Neural cell (in vitro differentiated cells): Measurements from ENCODE around the gene LRMDA. TPM values are rescaled to one million over a fixed set of nuclear protein-coding genes. Genes with fewer than 3 reads are reported as not detected.

ENCODE experiments used
- H2AFZ ChIP-seq: fragments of 200-600, 300-800 bp; sonication (generic), shearing (Covaris generic); 2 replicates; pipeline ENCODE4 v1.6.0; 2014; ENCODE audit warnings: low read depth, mild to moderate bottlenecking, antibody characterized with exemption, low read length, moderate library complexity
- H3F3A ChIP-seq: fragments of 200-600 bp; shearing (Covaris generic); 2 replicates; pipeline ENCODE4 v1.6.1; 2016; ENCODE audit warnings: mild to moderate bottlenecking, moderate library complexity, mixed read lengths, antibody characterized with exemption, low read length; ENCODE audit not compliant: insufficient read depth, poor library complexity, severe bottlenecking
- H3K27ac ChIP-seq: fragments of 200-600, 300-800 bp; sonication (generic), shearing (Covaris generic); 2 replicates; pipeline ENCODE4 v1.5.1; 2014; ENCODE audit warnings: mild to moderate bottlenecking, low read length, moderate library complexity
- H3K27me3 ChIP-seq: fragments of 300-800, 200-600 bp; sonication (generic), shearing (Covaris generic); 2 replicates; pipeline ENCODE4 v1.6.0; 2014; ENCODE audit warnings: mild to moderate bottlenecking, low read depth, low read length, moderate library complexity; ENCODE audit not compliant: insufficient read depth
- H3K36me3 ChIP-seq: fragments of 300-800, 200-600 bp; sonication (generic), shearing (Covaris generic); 2 replicates; pipeline ENCODE4 v1.5.1; 2014; ENCODE audit warnings: mild to moderate bottlenecking, antibody characterized with exemption, low read length, moderate library complexity; ENCODE audit not compliant: insufficient read depth
- H3K4me2 ChIP-seq: fragments of 300-800, 200-600 bp; sonication (generic), shearing (Covaris generic); 2 replicates; pipeline ENCODE4 v1.6.0; 2014; ENCODE audit warnings: mild to moderate bottlenecking, low read length
- H3K4me3 ChIP-seq: fragments of 300-800, 200-600 bp; sonication (generic), shearing (Covaris generic); 2 replicates; pipeline ENCODE4 v1.5.1; 2014; ENCODE audit warnings: mild to moderate bottlenecking, low read length, moderate library complexity
- H3K79me2 ChIP-seq: fragments of 200-600 bp; shearing (Covaris generic); replicated peaks from 2 replicates; pipeline ENCODE4 v1.6.0; 2014; ENCODE audit warnings: mild to moderate bottlenecking, low read length, moderate library complexity; ENCODE audit not compliant: insufficient read depth
- H3K9ac ChIP-seq: fragments of 300-800, 200-600 bp; sonication (generic), shearing (Covaris generic); 2 replicates; pipeline ENCODE4 v1.6.1; 2016; ENCODE audit warnings: mild to moderate bottlenecking, low read length, mixed read lengths
- H3K9me2 ChIP-seq: fragments of 200-600 bp; shearing (Covaris generic); 2 replicates; pipeline ENCODE4 v1.6.1; 2016; ENCODE audit warnings: mild to moderate bottlenecking, low read length, mixed read lengths; ENCODE audit not compliant: insufficient read depth
- H3K9me3 ChIP-seq: fragments of 200-600, 300-800 bp; sonication (generic), shearing (Covaris generic); 2 replicates; pipeline ENCODE4 v1.6.1; 2016; ENCODE audit warnings: mild to moderate bottlenecking, mixed run types, low read length, moderate library complexity, mixed read lengths
- H4K20me1 ChIP-seq: fragments of 200-600 bp; shearing (Covaris generic); 2 replicates; pipeline ENCODE4 v1.6.1; 2016; ENCODE audit warnings: mild to moderate bottlenecking, mixed run types; ENCODE audit not compliant: insufficient read depth
- EP300 ChIP-seq: fragments of 450-650 bp; conservative IDR thresholded peaks from 2 replicates; pipeline ENCODE4 v1.6.1; 2014; ENCODE audit warnings: antibody characterized with exemption, mild to moderate bottlenecking, moderate library complexity; ENCODE audit not compliant: poor library complexity, severe bottlenecking
- EZH2 ChIP-seq: fragments of 200-600, 300-800 bp; shearing (Covaris generic), sonication (generic); IDR thresholded peaks from 2 replicates; pipeline ENCODE4 v1.6.1; 2014; ENCODE audit warnings: antibody characterized with exemption, low read length, borderline replicate concordance, mild to moderate bottlenecking; ENCODE audit not compliant: insufficient read depth, poor library complexity, severe bottlenecking
- MXI1 ChIP-seq: fragments of 450-650 bp; conservative IDR thresholded peaks from 2 replicates; pipeline ENCODE4 v1.6.1; 2014; ENCODE audit warnings: antibody characterized with exemption, mild to moderate bottlenecking; ENCODE audit not compliant: poor library complexity, severe bottlenecking
- POLR2AphosphoS5 ChIP-seq: IDR thresholded peaks from 2 replicates; pipeline ENCODE4 v1.6.1; 2012
- RAD21 ChIP-seq: fragments of 450-650 bp; conservative IDR thresholded peaks from 2 replicates; pipeline ENCODE4 v1.6.1; 2014; ENCODE audit warnings: antibody characterized with exemption, mild to moderate bottlenecking, moderate library complexity
- REST ChIP-seq: IDR thresholded peaks from 2 replicates; pipeline ENCODE4 v1.6.1; 2012; ENCODE audit warnings: borderline replicate concordance
- SMC3 ChIP-seq: fragments of 450-650 bp; conservative IDR thresholded peaks from 2 replicates; pipeline ENCODE4 v1.6.1; 2014; ENCODE audit warnings: antibody characterized with exemption, mild to moderate bottlenecking, moderate library complexity; ENCODE audit not compliant: poor library complexity
- TAF1 ChIP-seq: IDR thresholded peaks from 2 replicates; pipeline ENCODE4 v1.6.1; 2012; ENCODE audit warnings: low read depth
- polyA plus RNA-seq: library from polyadenylated mRNA; depleted of rRNA; stranded (reverse); fragments of >200 nt; gene quantifications from 2 replicates; pipeline ENCODE4 v1.2.3, GENCODE V29; 2014
- TF ChIP-seq, protein P1 (sequence below): fragments of 450-650 bp; IDR thresholded peaks from 2 replicates; pipeline ENCODE4 v1.5.1; 2014; ENCODE audit warnings: antibody characterized with exemption, mild to moderate bottlenecking, moderate library complexity; ENCODE audit not compliant: poor library complexity, severe bottlenecking

The LRMDA gene
- polyA plus RNA-seq, 1 donor from 2014 or later, result 5.6 TPM

GRCh38 chr10:76085817-76086167 is 654.4 kb downstream of the LRMDA start:
- Histone ChIP-seq H3K36me3 (no peaks in the 10 kb centered on the region), H2AFZ (no peak overlapping the region), H4K20me1 (no peaks in the 10 kb centered on the region), H3F3A (no peaks in the 10 kb centered on the region), H3K27me3 (no peaks in the 10 kb centered on the region), H3K79me2 (no peaks in the 10 kb centered on the region), H3K9me2 (no peaks in the 10 kb centered on the region), H3K4me2 (no peak overlapping the region), H3K4me3 (no peak overlapping the region), H3K9me3 (no peaks in the 10 kb centered on the region), H3K27ac (no peak overlapping the region), H3K9ac (no peak overlapping the region)
- TF ChIP-seq MXI1 (no peak), EZH2 (no peak), REST (no peak), EP300 (no peak), RAD21 (no peak), TAF1 (no peak), SMC3 (no peak)
- TF ChIP-seq, protein P1, sequence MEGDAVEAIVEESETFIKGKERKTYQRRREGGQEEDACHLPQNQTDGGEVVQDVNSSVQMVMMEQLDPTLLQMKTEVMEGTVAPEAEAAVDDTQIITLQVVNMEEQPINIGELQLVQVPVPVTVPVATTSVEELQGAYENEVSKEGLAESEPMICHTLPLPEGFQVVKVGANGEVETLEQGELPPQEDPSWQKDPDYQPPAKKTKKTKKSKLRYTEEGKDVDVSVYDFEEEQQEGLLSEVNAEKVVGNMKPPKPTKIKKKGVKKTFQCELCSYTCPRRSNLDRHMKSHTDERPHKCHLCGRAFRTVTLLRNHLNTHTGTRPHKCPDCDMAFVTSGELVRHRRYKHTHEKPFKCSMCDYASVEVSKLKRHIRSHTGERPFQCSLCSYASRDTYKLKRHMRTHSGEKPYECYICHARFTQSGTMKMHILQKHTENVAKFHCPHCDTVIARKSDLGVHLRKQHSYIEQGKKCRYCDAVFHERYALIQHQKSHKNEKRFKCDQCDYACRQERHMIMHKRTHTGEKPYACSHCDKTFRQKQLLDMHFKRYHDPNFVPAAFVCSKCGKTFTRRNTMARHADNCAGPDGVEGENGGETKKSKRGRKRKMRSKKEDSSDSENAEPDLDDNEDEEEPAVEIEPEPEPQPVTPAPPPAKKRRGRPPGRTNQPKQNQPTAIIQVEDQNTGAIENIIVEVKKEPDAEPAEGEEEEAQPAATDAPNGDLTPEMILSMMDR, result no peak

GRCh38 chr10:76086170-76086760 is 654.8 kb downstream of the LRMDA start:
- H3K9me2 ChIP-seq, result no peaks in the 10 kb centered on the region
- H3F3A ChIP-seq, result no peaks in the 10 kb centered on the region
- no peaks in the 10 kb centered on the region for H3K9me3 ChIP-seq
- H3K36me3 ChIP-seq, result no peaks in the 10 kb centered on the region
- no peaks in the 10 kb centered on the region for H3K27me3 ChIP-seq
- H2AFZ ChIP-seq, result no peak overlapping the region
- no peak overlapping the region for H3K4me3 ChIP-seq
- H3K27ac ChIP-seq, result no peak overlapping the region
- H3K79me2 ChIP-seq, result no peaks in the 10 kb centered on the region
- TF ChIP-seq SMC3 (no peak), TAF1 (no peak), REST (no peak), EP300 (no peak), EZH2 (no peak), POLR2AphosphoS5 (no peak), RAD21 (no peak), MXI1 (no peak)
- TF ChIP-seq, protein P1, result no peak
- no peak overlapping the region for H3K4me2 ChIP-seq
- no peak overlapping the region for H3K9ac ChIP-seq
- no peaks in the 10 kb centered on the region for H4K20me1 ChIP-seq
